ENCODE data around the gene SOWAHD. TPM values are rescaled to one million over a fixed set of nuclear protein-coding genes. Genes with fewer than 3 reads are reported as not detected.
"Not testable (repeated sequence)": the region's sequence is repeated elsewhere in the genome, so short reads cannot be mapped to it uniquely, and the experiment has no call there.

The SOWAHD gene
- total RNA-seq, 1 experiment from 2014 or later, result not detected

GRCh38 chrX:119758731-119759247, 401 bp downstream of the SOWAHD start:
- DNase-seq (ENCODE audit: low read depth), result no peak

DNA sequence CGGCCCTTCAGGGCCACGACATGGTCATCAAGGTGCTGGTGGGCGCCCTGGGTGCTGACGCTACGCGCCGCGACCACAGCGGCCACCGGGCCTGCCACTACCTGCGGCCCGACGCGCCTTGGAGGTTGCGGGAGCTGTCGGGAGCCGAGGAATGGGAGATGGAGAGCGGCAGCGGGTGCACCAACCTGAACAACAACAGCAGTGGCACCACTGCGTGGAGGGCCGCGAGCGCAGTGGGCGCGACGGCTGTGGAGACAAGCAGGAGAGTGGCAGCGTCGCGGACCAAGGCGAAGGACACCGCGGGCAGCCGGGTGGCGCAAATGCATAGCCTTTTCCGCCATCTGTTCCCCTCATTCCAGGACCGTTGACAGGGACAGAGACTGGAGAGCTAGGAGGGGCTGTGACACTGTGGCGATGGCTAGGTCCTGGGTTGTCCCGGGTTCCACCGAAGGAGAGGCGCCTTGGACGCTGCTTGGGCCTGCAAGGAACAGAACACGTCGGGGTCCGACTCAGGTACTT, 919 bp downstream of the SOWAHD start:
- no peak for DNase-seq (ENCODE audit: low read depth)

DNA sequence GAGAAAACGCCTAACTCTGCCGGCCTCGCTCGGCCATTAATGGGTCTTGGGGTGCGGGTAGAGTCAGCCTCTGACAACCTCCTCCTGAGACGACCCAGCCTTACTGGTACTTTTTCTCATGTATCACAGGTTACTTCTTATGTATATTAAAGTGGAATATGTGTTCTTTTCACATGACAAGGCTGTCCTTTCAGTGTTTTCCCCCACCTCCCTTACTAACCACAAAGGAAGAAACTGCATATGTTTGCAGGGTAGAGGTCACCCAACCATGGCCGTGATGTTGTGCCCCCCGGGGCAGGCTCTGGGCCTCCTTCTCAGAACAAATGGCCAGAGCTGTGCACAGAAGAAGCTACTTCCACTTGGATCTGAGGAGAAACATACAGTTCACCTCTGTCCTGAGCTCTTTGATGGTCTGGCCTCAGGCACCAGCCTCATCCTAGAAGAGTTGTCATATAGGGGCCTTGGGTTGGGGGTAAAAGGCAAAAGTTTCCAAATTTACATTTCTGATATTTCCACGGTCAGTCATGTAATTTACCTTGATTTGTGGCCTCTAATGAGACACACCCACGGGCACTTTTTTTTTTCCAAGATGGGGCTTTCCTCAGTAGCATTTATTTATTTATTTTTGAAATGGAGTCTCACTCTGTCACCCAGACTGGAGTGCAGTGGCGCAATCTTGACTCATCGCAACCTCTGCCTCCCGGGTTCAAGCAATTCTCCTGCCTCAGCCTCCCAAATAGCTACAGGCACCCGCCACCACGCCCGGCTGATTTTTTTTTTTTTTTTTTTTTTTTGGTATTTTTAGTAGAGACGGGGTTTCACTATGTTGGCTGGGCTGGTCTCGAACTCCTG, 1.9 kb downstream of the SOWAHD start:
- DNase-seq (ENCODE audit: low read depth), result no peak

GRCh38 chrX:119762718-119763117, 4.3 kb downstream of the SOWAHD start:
- peak; percentile 54 for DNase-seq (ENCODE audit: low read depth)

DNA sequence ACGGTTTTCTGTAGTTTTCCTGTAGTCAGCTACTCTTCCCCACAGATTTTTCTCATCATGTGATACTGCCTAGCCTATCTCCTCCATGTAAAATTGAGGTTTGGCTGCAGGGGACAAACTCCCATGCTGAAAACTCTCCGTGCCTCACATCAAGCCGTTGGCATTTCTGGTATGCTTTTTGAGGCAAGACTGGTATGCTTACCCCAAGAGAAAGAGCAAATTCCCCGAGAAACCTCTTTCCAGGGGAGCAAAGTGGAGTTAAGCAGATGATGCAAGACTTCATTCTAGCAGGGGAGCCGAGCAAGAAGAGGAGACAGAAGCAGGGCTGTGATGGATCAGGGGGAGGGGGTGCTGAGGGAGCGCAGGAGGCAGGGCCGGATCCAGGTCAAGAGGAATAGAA, 4.8 kb downstream of the SOWAHD start:
- peak; percentile 75 for DNase-seq (ENCODE audit: low read depth)

GRCh38 chrX:119763836-119764387, 5.5 kb downstream of the SOWAHD start:
- DNase-seq (ENCODE audit: low read depth), result no peak

DNA sequence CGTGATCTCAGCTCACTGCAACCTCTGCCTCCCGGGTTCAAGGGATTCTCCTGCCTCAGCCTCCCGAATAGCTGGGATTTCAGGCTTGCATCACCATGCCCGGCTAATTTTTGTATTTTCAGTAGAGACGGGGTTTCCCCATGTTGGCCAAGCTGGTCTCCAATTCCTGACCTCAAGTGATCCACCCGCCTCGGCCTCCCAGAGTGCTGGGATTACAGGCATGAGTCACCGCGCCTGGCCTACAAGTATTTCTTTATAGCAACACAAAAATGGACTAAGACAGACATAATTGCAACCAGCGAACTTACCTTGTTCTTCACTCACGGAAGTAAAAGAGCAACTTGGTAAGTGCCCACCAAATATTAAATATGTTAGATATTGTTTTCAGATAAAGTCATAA, 10.0 kb downstream of the SOWAHD start:
- peak; percentile 60 for DNase-seq (ENCODE audit: low read depth)

GRCh38 chrX:119769388-119769787, 11.0 kb downstream of the SOWAHD start:
- DNase-seq (ENCODE audit: low read depth), result not testable (repeated sequence)

DNA sequence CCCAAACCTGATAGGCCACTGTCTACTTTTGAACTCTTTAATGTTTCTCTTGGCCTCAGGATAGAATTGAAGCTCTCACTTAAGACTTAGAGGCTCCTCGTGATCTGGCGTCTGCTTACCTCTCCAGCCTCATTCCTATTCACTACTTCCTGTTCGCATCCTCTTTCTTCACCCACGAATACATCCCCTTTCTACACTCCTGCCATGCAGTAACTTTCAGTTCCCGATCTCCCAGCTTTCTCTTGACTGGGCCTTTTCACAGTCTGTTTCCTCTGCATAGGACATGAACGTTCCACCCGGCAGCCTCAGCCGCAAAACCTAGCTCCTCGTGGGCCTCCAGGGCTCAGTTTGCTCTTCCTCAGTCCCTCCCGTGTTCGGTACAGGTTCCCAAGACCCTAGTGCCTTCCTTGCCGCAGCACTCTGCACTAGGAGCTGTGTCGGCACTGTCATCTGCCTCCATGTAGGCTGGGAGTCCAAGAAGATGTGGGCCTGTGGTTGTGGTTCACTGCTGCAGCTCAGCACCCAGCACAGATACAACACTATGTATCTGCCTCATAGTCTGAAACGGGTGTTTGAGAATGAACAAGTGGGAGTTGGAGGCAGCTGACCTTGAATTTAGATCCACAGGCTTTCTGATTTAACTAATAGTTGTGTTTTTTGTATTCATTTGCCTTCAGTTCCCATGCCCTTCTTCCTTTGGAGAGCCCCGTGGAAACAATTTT, 17.3 kb downstream of the SOWAHD start:
- no peak for DNase-seq (ENCODE audit: low read depth)

DNA sequence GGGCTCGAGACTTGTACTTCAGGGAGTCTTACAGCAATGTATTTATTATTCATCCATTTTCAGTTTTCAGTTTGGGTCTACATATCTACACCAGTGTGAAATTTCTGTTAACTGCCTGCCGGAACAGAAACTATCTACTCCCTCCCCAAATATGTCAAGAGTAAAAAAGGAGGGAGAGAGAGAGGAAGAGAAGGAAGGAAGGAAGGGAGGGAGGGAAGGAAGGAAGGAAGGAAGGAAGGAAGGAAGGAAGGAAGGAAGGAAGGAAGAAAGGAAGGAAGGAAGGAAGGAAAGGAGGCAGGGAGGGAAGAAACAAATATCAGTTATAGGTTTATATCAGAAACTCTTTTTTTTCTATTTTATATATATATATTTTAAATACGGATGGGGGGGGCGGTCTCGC, 20.4 kb downstream of the SOWAHD start:
- no peak for DNase-seq (ENCODE audit: low read depth)

- no peak for DNase-seq (ENCODE audit: low read depth)
Measured at GRCh38 chrX:119783026-119783425, 24.6 kb downstream of the SOWAHD start.

DNA sequence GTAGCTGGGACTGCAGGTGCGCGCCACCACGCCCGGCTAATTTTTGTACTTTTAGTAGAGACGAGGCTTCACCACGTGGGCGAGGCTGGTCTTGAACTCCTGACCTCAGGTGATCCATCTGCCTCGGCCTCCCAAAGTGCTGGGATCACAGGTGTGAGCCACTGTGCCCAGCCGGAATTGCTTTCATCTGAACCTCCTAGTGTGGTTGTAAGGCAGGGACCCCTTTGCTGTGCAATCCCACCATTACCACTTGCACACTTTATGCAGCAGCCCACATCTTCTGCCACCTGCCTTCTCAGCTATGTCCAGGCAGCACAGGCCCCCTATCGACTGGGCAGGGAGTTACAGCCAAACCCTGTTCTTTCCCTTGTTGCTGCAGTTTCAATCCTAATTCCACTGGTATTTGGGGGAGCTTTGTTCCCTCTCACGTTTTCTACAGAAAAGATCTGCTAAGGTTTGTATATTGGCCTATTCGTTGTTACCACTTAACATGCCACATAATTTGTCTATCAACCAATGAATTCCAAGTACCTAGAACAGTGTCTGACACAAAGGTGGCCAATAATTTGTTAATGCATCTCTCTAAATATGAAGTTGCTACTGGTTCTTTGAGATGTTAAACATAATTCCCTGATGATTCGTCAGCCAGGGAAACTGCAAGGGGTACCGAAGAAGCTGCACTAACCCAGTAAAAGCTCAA, 26.5 kb downstream of the SOWAHD start:
- peak; percentile 14 for DNase-seq (ENCODE audit: low read depth)

DNA sequence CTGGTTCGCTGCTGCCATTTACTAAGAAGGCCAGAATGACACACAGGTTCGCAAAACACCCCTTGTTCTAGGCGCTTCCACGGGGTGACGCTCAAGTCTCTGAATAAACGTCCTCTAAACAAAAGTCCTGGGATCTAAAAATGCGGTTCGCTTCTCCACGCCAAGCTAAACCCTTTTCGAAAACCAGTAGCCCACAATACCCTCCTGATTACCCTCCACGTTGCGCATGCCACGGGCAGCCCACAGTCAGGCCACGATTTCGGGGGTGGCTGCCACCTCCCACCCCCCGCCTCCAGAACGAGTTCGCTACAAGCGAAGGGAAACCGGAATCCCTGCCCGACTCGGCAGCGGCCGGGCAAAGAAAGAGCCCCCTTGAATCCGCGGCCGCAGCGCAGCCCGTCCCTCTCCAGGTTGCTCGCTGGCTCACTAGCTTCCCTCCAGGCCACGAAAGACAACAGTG, 32.6 kb downstream of the SOWAHD start:
- peak; percentile 21 for DNase-seq (ENCODE audit: low read depth)

GRCh38 chrX:119791437-119792231, 33.2 kb downstream of the SOWAHD start, which contains the start of gene RPL39:
RPL39 (minus strand) TSS chrX:119791630; CDS start chrX:119791576, 54 bp downstream.
- peak; percentile 85 for DNase-seq (ENCODE audit: low read depth)

GRCh38 chrX:119801253-119802221, 43.1 kb downstream of the SOWAHD start:
- DNase-seq (ENCODE audit: low read depth), result no peak

- no peak for DNase-seq (ENCODE audit: low read depth)
Measured at GRCh38 chrX:119802546-119802945, 44.2 kb downstream of the SOWAHD start.

DNA sequence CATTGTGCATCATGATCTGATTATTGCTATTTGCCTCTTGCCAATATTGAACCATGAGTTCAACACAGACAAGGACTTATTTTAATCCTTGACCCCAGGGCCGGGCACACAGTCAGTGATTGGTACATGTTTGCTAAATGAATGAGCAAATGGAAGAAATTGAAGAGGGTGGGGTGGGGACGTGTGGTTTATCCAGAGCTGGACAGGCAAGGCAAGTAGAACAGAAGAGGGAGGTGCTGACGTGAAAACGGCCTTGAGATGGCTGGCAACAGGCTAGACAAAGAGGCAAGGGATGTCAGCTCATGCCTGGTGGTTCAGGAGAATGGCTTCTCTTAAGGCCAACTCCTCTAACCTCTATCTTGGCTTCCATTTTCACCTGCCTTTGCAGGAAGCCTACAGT, 50.1 kb downstream of the SOWAHD start:
- not testable (repeated sequence) for DNase-seq (ENCODE audit: low read depth)

DNA sequence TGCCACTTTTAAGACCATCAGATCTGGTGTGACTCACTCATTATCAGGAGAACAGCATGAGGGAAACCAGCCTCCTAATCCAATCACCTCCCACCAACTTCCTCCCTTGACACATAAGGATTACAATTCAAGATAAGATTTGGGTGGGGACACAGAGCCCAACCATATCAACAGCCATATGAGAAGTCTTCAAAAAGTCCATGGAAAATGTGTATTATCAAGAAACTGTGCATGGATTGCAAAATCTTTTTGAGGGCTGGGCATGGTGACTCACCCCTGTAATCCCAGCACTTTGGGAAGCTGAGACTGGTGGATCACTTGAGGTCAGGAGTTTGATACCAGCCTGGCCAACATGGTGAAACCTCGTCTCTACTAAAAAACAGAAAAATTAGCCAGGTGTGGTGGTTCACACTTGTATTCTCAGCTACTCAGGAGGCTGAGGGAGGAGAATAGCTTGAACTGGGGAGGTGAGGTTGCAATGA, 50.8 kb downstream of the SOWAHD start:
- peak; percentile 15 for DNase-seq (ENCODE audit: low read depth)
